MM.1S (cell line): ENCODE measurements around the gene CFAP46.
"Not testable (repeated sequence)": the region's sequence is repeated elsewhere in the genome, so short reads cannot be mapped to it uniquely, and the experiment has no call there.

ENCODE experiments used
- CTCF ChIP-seq: fragments of 300-600 bp; sonication (generic); IDR thresholded peaks from 2 replicates; pipeline ENCODE4 v1.5.1; 2016; ENCODE audit warnings: antibody characterized with exemption, low read length, mixed read lengths
- EZH2 ChIP-seq: fragments of 300-600 bp; sonication (generic); optimal IDR thresholded peaks from 2 replicates; pipeline ENCODE3; 2017; ENCODE audit warnings: low read depth, mild to moderate bottlenecking, antibody characterized with exemption, low read length, mixed read lengths
- EZH2phosphoT487 ChIP-seq: fragments of 300-600 bp; sonication (generic); IDR thresholded peaks from 2 replicates; pipeline ENCODE4 v1.6.1; 2018; ENCODE audit warnings: antibody characterized with exemption, low read length

GRCh38 chr10:132923384-132923783 is 19.0 kb downstream of the CFAP46 start:
- TF ChIP-seq EZH2phosphoT487, CTCF, EZH2: not testable (repeated sequence)
